ENCODE measurements around the gene AADAT.
"Not testable (repeated sequence)": the region's sequence is repeated elsewhere in the genome, so short reads cannot be mapped to it uniquely, and the experiment has no call there.

AADAT gene

GRCh38 chr4:170089668-170090351, at the start of gene AADAT:
Gene AADAT, minus strand, starts transcription at chr4:170089956. Its CDS starts 266 bp downstream, at chr4:170089690.
- DNase-seq: peak; percentile 91

DNA sequence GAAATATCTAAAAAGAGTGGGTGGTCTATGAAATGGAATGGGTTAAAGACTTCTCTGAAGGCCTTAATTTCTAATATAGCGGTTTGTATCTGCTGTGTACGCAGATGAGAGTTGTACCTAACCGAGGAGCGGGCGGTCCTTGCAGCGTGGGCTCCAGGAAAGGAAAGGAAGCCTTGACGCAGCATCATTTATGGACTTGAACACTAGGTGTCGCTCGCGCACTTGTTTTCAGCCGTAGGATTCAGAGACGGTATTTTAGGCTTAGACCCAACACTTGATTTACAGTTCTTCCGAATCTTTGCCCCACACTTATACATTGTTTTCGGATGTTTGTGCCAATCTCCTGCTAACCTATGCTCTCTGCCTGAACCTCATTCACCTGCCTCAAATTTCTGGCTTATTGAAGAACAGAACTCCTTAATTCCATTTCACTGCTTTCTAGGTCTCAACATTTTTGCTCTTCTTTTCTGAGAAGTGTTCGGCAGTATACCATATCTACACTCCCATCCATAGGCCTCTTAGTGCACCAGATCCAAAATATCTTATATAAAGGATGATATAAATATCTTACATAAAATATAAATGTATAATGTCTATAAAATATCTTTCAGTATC, 48.9 kb upstream of the AADAT start:
- peak; percentile 85 for DNase-seq

GRCh38 chr4:170137927-170138326, 48.2 kb upstream of the AADAT start:
- DNase-seq: no peak

- DNase-seq: no peak
These were observed 47.7 kb upstream of the AADAT start for GRCh38 chr4:170137466-170137865.

DNA sequence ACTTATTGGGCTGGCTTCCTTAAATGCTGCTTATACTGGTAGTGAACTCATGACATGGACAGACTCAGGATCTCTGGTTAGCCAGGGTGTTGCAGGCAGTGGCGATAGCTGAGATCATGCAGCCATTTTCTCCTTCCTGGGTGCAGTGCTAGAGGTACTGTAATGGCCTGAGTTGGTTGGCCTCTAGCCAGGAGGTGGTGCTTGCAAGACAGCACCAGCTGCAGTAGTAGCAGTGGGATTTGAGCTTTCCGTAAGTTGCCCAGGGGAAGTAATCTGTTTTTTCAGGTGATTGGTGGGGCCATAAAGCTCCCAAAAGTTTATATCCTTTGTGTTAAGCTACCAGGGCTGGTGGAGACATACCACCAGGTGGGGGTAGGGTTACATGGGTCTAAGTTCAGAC, 45.1 kb upstream of the AADAT start:
- peak; percentile 13 for DNase-seq

GRCh38 chr4:170128219-170128804, 38.6 kb upstream of the AADAT start:
- no peak for DNase-seq

- no peak for DNase-seq
These were observed 38.0 kb upstream of the AADAT start for GRCh38 chr4:170127758-170128157.

GRCh38 chr4:170124406-170124805, 34.6 kb upstream of the AADAT start:
- no peak for DNase-seq

DNA sequence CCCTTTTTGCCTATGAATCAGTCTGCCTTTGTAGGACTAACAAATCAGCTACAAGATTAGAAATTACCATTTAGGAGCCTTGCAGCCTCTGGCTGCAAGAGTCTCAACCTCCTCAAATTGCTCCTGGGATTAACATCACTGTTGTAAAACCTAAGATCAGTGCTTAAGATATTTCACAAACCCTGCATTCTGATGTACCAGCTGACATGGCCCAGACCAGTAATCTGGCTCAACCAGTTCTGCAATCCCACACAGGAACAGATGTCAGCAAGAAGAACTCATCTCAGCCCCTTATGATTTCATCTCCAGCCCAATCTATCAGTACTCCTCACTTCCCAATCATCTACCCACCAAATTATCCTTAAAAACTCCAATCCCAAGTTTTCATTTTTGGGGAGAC, 32.5 kb upstream of the AADAT start:
- peak; percentile 47 for DNase-seq

- DNase-seq: no peak
These were observed 24.9 kb upstream of the AADAT start for GRCh38 chr4:170114636-170115035.

DNA sequence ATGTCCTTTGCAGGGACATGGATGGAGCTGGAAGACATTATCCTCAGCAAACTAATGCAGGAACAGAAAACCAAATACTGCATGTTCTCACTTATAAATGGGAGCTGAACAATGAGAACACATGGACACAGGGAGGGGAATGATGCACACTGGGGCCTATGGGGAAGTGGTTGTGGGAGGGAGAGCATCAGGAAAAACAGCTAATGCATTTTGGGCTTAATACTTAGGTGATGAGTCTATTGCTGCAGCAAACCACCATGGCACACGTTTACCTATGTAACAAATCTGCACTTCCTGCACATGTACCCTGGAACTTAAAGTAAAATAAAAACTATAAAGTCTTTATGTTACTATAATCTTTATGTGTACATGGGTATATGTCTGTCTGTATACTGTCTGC, 24.4 kb upstream of the AADAT start:
- DNase-seq: not testable (repeated sequence)

DNA sequence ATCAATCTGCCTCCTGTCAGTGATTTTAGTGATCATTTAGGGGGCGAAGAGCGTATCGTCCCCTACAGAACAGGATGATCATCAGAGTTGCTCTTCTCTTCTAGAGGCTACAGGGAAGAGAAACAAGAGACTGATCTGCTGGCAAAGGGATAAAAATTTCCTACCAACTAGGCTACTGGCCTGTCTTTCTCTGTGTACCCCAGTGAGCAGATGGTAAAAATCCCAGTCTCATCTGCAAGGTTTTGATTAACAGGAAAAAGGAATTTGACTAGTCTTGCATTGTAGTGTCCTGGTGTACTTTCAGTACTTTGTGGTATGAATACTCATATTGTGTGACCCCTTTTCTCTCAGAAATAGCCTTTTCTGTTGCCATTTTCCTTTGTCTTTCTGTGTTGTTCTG, 21.8 kb upstream of the AADAT start:
- DNase-seq: peak; percentile 5

- DNase-seq: peak; percentile 68
These were observed 21.3 kb upstream of the AADAT start for GRCh38 chr4:170111085-170111484.

- no peak for DNase-seq
These were observed 20.5 kb upstream of the AADAT start for GRCh38 chr4:170110285-170110672.

GRCh38 chr4:170109586-170110284, 20.0 kb upstream of the AADAT start:
- no peak for DNase-seq

GRCh38 chr4:170106900-170107299, 17.1 kb upstream of the AADAT start:
- DNase-seq: no peak

GRCh38 chr4:170102426-170102825, 12.7 kb upstream of the AADAT start:
- DNase-seq: no peak

GRCh38 chr4:170098171-170098570, 8.4 kb upstream of the AADAT start:
- DNase-seq: not testable (repeated sequence)

DNA sequence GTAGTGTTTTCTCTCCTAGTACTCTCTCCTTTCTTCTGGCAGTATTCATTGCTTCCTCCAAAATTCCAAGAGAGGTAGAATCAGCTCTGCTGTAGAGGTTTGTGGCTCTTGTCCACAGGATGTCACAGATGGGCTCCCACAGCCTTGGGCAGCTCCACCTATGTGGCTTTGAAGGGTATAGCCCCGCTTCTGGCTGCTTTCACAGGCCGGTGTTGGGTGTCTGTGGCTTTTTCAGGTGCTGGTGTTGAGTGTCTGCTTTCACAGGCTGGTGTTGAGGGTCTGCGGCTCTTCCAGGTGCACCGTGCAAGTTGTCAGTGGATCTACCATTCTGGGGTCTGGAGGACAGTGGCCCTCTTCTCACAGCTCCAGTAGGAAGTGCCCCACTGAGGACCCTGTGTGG, 7.9 kb upstream of the AADAT start:
- no peak for DNase-seq

DNA sequence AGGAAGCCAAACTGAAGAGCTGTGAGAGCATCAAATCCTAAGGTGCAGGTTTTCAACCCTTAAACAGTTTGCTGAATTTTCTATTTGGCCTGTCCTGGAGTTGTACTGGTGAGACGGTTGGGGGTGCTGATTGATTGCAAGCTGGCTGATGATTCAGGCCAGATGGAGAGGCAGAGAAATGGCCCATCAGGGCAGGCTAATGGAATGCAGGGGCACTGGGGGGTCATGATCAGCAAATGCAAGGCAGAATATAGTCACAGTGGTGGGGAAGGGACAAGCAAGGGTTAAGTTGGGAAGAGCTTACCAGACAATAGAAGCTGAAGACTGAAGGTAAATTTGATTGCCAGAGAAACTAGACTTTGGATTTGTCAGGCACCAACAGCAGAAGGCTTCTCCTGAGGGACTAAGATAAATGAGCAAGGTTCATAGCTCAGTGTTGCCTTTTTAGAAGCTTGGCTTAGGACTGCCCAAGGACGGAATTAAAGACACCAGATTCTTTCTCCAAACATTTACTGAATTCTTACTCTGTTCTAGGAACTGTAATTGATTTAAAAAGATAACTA, 4.3 kb upstream of the AADAT start:
- peak; percentile 27 for DNase-seq

- DNase-seq: no peak
These were observed 1.4 kb upstream of the AADAT start for GRCh38 chr4:170091069-170091696.

GRCh38 chr4:170090352-170091052, 746 bp upstream of the AADAT start:
- DNase-seq: no peak
